HG03571 (cell line): Measurements from ENCODE around the gene OR13J1.

Experiments
- ATAC-seq: cut with Tn5 transposase; IDR thresholded peaks from one replicate; pipeline ENCODE4 v1.9.1; 2021; ENCODE audit not compliant: unreplicated experiment

OR13J1 gene

DNA sequence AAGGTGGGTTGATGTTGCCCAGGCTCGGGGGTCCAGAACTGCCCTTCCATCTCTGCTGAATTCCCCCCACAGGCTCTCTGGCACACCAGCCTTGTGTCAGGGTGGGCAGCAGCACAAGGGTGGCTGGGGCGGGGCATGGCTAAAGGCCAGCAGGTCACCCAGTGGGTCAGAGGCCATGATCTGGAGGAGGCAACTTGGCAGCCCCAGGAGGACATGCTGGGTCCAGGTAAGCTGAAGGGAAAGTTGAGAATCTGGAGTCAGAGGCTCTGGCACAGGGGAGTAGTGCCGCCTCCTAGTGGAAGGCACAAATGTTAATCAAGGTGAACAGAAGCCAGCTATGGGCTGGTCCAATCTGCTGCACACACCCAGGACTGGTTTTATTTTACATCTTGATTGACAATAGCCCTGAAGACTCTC lies 35.0 kb downstream of the OR13J1 start:
- ATAC-seq: no peak

DNA sequence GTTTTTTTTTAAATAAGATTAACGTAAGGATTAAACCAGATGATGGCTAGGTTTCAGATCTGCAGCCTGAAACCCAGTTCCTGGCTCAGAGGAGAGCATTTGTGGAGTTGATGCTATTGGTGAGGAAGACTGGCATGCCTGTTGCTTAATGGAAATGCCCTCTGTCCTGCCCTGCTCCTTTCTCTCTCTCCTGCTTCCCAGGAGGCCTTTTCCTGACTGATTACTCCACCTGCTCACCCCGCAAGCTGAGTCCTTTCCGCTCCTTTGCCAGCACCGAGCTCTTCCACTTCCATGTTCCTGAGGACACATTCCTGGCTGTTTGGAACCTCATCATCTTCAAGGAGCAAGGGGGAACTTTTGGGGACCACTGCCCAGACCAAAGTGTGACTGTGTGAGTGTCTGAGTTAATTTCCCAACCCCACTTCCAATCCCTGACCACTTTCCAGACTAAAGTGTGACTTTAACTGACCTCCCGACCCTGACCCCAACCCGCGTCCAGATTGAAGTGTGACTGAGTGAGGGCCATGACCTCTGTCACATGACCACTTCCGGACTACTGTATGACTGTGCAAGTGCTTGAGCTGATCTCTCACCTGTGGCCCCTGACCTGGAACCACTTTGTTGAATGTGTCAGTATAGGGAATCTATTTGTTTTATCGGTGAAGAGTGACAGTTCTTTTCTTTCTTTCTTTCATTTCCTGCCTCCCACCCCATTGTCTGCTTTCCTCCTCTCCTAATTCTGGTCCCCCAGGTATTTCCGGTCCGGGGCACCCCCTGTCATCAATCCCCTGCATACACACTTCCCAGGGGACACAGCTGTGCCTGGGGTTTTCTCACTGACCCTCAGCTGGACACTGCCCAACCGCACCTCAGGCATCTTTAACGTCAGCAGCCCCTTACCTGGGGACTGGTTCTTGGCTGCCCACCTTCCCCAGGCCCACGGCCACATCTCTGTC lies 35.7 kb downstream of the OR13J1 start:
- no peak for ATAC-seq

DNA sequence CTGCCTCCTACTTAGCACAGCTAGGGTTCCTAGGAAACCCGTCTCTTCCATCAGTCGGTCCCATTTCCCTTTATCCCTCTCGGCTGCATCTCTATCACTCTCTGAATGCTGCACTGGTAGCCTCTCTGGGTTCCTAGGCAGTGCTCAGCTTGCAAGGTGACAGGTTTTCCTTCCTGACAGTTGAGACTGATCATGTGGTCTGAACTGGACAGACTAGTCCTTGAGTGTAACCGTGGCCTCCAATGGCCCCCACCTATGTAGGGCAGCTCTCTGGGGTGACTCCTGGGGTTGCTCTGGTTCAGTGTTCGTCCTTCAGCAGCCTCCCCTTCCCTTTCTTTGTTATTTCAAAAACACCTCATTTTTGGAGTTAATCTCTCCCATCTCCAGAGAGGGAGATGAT lies 37.4 kb downstream of the OR13J1 start:
- no peak for ATAC-seq

DNA sequence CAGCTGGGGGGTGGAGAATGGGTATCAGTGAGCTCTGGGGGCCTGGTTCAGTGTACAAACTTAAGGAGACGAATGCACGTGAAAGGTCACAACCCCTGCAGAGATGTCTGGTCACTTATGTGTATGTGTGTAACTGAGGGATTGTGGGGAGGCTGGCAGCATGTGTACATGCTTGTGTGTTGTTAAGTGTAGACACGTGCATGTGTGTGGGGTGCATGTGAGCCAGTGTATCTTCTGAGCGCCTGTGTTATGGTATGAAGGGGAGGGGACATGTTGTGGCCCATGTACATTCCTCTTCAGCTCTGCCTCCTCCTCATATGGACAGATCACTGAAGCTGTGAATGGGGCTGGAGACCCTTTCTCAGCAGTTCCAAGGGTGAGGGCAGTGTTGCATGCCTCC lies 39.2 kb downstream of the OR13J1 start:
- ATAC-seq: no peak

DNA sequence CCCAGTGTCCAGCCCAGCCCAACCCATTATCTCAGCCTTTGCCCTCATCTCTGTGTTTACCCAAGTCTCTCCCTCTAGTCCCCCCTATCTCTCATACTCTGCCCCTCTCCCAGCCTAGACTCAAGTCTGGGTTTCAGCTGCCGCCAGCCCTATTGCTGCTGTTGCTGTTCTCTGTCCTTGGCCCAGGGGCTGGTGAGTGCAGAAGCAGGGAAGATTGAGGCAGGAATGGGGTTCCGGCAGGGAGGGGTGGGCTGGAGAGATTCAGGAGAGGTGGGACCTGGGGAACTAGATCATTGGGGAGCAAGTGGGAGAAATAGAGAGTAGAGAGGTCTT lies 40.5 kb downstream of the OR13J1 start:
- ATAC-seq: no peak

DNA sequence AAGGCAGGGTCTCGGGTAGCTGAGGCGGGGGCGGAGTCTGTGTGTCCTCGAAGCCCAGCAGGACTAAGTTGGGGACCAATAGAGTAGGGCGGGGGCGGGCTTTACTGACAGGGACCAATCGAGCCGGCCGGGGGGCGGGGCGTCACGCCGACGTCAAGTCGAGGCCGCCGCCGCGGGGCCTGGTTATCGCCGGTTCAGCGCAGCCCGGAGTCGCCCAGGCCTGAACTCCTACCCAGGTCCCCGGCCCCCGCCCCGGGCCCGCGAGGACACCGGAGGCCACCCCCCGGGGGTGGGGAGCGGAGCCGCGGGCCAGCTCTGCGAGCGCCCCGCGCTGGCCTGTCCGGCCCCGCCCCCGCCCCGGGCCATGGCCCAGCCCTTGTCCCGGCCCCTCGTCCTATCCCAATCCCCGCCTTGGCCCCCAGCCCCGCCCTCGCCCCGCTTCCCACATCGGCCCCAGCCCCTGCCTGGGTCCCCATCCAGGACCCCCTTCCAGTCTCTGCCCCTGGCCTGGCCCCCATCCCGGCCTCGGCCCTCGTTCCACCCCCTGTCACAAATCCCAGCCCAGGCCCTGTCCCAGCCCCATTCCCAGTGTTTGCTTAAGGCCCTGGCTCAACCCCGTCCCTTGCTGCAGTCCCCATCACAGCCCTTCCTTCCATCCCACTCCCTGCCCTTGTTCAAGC lies 41.0 kb downstream of the OR13J1 start, which contains the start of gene TMEM8B:
Gene TMEM8B, plus strand, starts transcription at position 145 of the 680 bp plus-strand sequence. Its CDS starts 220 bp downstream, at position 365.
- peak; percentile 63 for ATAC-seq

DNA sequence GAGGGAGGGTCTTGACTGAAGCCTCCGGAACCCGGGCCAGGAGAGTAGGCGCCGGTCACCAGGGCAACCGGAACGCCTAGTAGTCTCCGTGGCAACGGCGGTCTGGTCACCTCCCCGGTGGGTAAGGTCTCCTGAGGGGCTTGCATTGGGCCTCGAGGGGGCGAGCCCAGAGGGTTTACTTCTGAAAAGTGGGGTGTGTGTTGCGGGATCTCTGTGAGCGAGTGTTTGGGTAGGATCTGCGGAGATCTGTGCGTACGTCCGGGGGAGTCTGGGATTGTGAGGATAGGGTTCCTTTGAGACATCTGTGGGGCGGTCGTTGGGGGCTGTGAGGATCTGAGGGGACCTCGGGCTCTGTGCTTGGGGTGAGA lies 41.5 kb downstream of the OR13J1 start, which contains the start of gene FAM221B:
Gene FAM221B, minus strand, starts transcription at position 17 of the 368 bp plus-strand sequence. CDS start 2,571 bp downstream, outside the sequence.
- no peak for ATAC-seq

DNA sequence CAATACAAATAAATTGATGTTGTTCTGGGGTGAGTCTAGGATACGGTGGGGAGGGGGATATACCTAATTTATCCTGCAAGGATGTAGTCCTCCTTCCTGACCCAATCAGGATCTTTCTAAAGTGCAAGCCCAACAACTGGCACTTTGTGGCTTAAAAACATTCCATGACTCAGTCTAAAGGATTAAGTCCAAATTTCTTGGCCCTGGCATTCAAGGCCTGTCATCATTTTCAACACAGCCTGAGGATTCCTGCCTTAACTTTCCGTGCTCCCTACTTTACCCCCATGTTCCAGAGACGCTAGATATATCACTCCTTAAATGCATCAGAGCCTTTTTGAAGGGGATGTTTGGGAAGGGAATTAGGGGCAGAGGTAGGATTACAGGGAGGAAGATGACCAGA lies 42.7 kb downstream of the OR13J1 start:
- no peak for ATAC-seq

DNA sequence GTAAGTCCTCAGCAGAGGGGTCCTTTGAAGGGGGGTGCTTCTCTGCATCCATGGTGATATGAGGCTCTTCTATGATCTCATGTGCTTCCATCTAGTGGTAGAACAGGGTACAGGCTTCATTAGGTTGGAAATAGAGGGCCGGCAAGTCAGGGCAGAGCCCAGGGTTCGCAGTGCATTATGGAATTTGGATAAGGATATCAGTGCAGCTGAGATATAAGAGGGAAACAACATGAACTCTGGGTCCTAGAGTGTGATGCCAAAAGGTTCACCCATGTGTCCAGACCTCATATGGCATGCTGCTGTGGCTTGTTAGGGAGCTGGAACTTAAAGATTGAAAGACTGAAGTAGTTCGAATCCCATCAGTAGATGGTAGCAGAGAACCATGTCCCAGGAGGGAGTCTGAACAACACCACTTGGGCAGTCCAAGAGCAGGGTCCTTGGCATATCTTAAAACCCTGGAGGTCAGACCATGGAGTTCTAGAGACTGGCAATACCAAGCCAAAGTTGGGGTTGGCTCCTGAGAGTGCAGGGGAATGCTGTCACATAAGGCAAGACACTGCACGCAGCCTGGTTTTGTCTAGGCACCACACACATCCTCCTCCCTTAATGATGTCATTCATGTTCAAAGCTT lies 44.0 kb downstream of the OR13J1 start:
- ATAC-seq: peak; percentile 48

DNA sequence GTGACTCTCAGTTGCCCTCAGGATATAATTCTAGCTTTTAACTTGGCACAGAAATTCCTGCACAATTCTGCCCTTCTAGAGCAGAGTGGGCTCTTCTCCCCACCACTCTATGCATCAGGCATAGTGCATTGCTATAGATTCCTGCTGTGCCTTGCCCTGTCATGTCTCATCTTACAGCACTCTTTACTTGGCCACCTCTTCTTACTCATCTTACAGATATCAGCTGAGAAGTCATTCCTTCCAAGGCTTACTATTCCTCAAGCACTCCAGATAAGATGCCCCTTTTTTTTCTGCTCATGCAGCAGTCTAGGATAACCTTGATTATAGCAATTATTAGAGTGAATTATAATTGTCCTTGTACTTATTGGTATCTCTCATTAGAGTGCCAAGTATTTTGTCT lies 47.3 kb downstream of the OR13J1 start:
- no peak for ATAC-seq

DNA sequence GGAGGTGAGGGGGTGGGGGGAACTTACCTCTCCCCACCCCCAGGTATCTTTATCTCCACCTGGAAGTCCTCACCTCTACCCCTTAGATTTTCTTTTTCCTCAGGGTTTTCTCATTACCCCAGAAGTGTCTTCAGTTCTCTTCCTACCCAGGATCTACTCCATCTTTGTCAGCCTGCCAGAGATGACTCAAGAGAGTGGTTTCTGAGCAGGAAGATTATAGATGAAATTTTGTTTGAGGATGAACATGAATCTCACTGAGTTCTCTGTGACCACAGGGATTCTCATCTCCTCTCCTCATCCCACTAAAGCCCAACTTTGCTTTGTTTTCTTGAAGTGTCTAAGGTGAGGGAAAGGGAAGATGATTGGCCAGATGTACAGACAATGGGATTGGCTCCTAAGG lies 50.1 kb downstream of the OR13J1 start:
- no peak for ATAC-seq
